IMR-90 (cell line): Measurements from ENCODE around the gene BAD. TPM values are rescaled to one million over a fixed set of nuclear protein-coding genes. Genes with fewer than 3 reads are reported as not detected.

ENCODE experiments used
- ATAC-seq: fragments of 200-7000 bp; cut with Tn5 transposase; 2 replicates; pipeline ENCODE4 v1.9.1; 2020; ENCODE audit warnings: low read depth, mild to moderate bottlenecking, moderate library complexity
- BruUV-seq: library from RNA; stranded (reverse); fragments of 400-500 nt; replicated peaks from 2 replicates; lab custom pipeline; 2021; lab: Mats Ljungman, UMichigan
- CTCF ChIA-PET: fragments of 300-600 bp; formaldehyde crosslinking; extraction: SDS; loops from one replicate; lab custom pipeline; 2021; ENCODE audit warnings: antibody characterized with exemption; lab: Yijun Ruan, JAX
- POLR2A ChIA-PET: fragments of 300-600 bp; sonication (Branson Sonifier 250); formaldehyde crosslinking; loops from one replicate; lab custom pipeline; 2022; ENCODE audit warnings: antibody characterized with exemption; ENCODE audit not compliant: unreplicated experiment; lab: Charles Lee
- DNase-seq: peaks from one replicate; pipeline ENCODE4 v3.0.0; 2013
- H2AFZ ChIP-seq: replicated peaks from 2 replicates; pipeline ENCODE3; 2013; ENCODE audit warnings: low read length, mild to moderate bottlenecking; ENCODE audit not compliant: poor library complexity
- H2AK5ac ChIP-seq: 2 replicates; pipeline ENCODE4 v1.6.1; 2013; ENCODE audit warnings: low read depth, low read length, inconsistent platforms
- H2AK9ac ChIP-seq: replicated peaks from 2 replicates; pipeline ENCODE3; 2013; ENCODE audit warnings: mild to moderate bottlenecking, low read depth, low read length, moderate library complexity; ENCODE audit not compliant: poor library complexity
- H2BK120ac ChIP-seq: 2 replicates; pipeline ENCODE4 v1.6.1; 2013; ENCODE audit warnings: low read depth, low read length, inconsistent platforms
- H2BK15ac ChIP-seq: 3 replicates; pipeline ENCODE4 v1.6.1; 2013; ENCODE audit warnings: low read depth, low read length, inconsistent platforms
- H2BK20ac ChIP-seq: 2 replicates; pipeline ENCODE4 v1.6.1; 2013; ENCODE audit warnings: low read depth, mild to moderate bottlenecking, inconsistent platforms, low read length, moderate library complexity
- H2BK5ac ChIP-seq: 2 replicates; pipeline ENCODE4 v1.6.1; 2013; ENCODE audit warnings: mild to moderate bottlenecking, low read depth, low read length, inconsistent platforms; ENCODE audit not compliant: poor library complexity, severe bottlenecking
- H3K14ac ChIP-seq: replicated peaks from 2 replicates; pipeline ENCODE4 v1.6.1; 2013; ENCODE audit warnings: low read depth, low read length, inconsistent platforms
- H3K18ac ChIP-seq: 2 replicates; pipeline ENCODE4 v1.6.1; 2013; ENCODE audit warnings: low read depth, low read length, control low read depth
- H3K23ac ChIP-seq: 2 replicates; pipeline ENCODE4 v1.6.1; 2013; ENCODE audit warnings: low read depth, low read length, inconsistent platforms
- H3K27ac ChIP-seq: 2 replicates; pipeline ENCODE4 v1.5.1; 2013; ENCODE audit warnings: mild to moderate bottlenecking, control low read depth, low read length; ENCODE audit not compliant: insufficient read depth
- H3K27me3 ChIP-seq: 2 replicates; pipeline ENCODE4 v1.6.1; 2013; ENCODE audit warnings: low read length; ENCODE audit not compliant: control insufficient read depth, insufficient read depth
- H3K36me3 ChIP-seq: 2 replicates; pipeline ENCODE4 v1.6.1; 2013; ENCODE audit warnings: low read length, mixed read lengths; ENCODE audit not compliant: control insufficient read depth, insufficient read depth
- H3K4ac ChIP-seq: 2 replicates; pipeline ENCODE4 v1.6.1; 2013; ENCODE audit warnings: low read depth, low read length, inconsistent platforms
- H3K4me1 ChIP-seq: 2 replicates; pipeline ENCODE4 v1.6.1; 2013; ENCODE audit warnings: low read length, mixed read lengths; ENCODE audit not compliant: control insufficient read depth, insufficient read depth
- H3K4me2 ChIP-seq: 2 replicates; pipeline ENCODE4 v1.6.1; 2013; ENCODE audit warnings: low read depth, mild to moderate bottlenecking, control low read depth, low read length, moderate library complexity
- H3K4me3 ChIP-seq: 2 replicates; pipeline ENCODE4 v1.5.1; 2013; ENCODE audit warnings: low read depth, mild to moderate bottlenecking, control low read depth, low read length, moderate library complexity; ENCODE audit not compliant: insufficient read depth
- H3K56ac ChIP-seq: 2 replicates; pipeline ENCODE4 v1.6.1; 2013; ENCODE audit warnings: low read length, inconsistent platforms; ENCODE audit not compliant: insufficient read depth; ENCODE audit errors: extremely low read depth
- H3K79me1 ChIP-seq, 2 experiments: 2 replicates each; pipeline ENCODE4 v1.6.1; 2013; ENCODE audit warnings: low read length in 2 of 2, inconsistent platforms in 1 of 2, low read depth in 1 of 2
- H3K9ac ChIP-seq: 2 replicates; pipeline ENCODE4 v1.6.1; 2013; ENCODE audit warnings: low read depth, low read length, control low read depth
- H3K9me1 ChIP-seq: 2 replicates; pipeline ENCODE4 v1.6.1; 2013; ENCODE audit warnings: low read length, inconsistent platforms; ENCODE audit not compliant: insufficient read depth
- H3K9me3 ChIP-seq: 2 replicates; pipeline ENCODE4 v1.6.1; 2013; ENCODE audit warnings: low read length; ENCODE audit not compliant: control insufficient read depth, insufficient read depth
- H4K20me1 ChIP-seq: 2 replicates; pipeline ENCODE4 v1.6.1; 2013; ENCODE audit warnings: low read length, inconsistent platforms; ENCODE audit not compliant: insufficient read depth
- H4K5ac ChIP-seq: 2 replicates; pipeline ENCODE4 v1.6.1; 2013; ENCODE audit warnings: mild to moderate bottlenecking, low read depth, low read length, control low read depth
- H4K8ac ChIP-seq, 2 experiments: 2 replicates each; pipeline ENCODE4 v1.6.1; 2013; ENCODE audit warnings: low read depth in 2 of 2, low read length in 2 of 2, control low read depth in 1 of 2, inconsistent platforms in 1 of 2
- H4K91ac ChIP-seq: 2 replicates; pipeline ENCODE4 v1.6.1; 2013; ENCODE audit warnings: low read depth, low read length, inconsistent platforms; ENCODE audit not compliant: insufficient read depth
- BHLHE40 ChIP-seq: fragments of 150-350 bp; IDR thresholded peaks from 2 replicates; pipeline ENCODE4 v1.6.1; 2016; ENCODE audit warnings: mild to moderate bottlenecking, low read depth, low read length
- CEBPB ChIP-seq: IDR thresholded peaks from 2 replicates; pipeline ENCODE4 v1.6.1; 2012; ENCODE audit warnings: low read depth, low read length, improper control_type of control experiment
- CHD1 ChIP-seq: IDR thresholded peaks from 2 replicates; pipeline ENCODE4 v1.6.1; 2012; ENCODE audit warnings: low read depth, low read length, improper control_type of control experiment
- CTCF ChIP-seq: conservative IDR thresholded peaks from 2 replicates; pipeline ENCODE4 v1.5.1; 2012; ENCODE audit warnings: mild to moderate bottlenecking, low read depth, low read length, improper control_type of control experiment
- ELK1 ChIP-seq: fragments of 150-350 bp; IDR thresholded peaks from 2 replicates; pipeline ENCODE4 v1.6.1; 2016; ENCODE audit warnings: low read depth, mild to moderate bottlenecking, low read length, moderate library complexity, borderline replicate concordance
- FOS ChIP-seq: fragments of 150-350 bp; IDR thresholded peaks from 2 replicates; pipeline ENCODE4 v1.6.1; 2016; ENCODE audit warnings: low read depth, low read length
- MAFK ChIP-seq: IDR thresholded peaks from 2 replicates; pipeline ENCODE4 v1.6.1; 2012; ENCODE audit warnings: low read depth, low read length, improper control_type of control experiment
- MAZ ChIP-seq: IDR thresholded peaks from 2 replicates; pipeline ENCODE4 v1.6.1; 2012; ENCODE audit warnings: low read depth, mild to moderate bottlenecking, low read length, improper control_type of control experiment, moderate library complexity, borderline replicate concordance
- MXI1 ChIP-seq: IDR thresholded peaks from 2 replicates; pipeline ENCODE4 v1.6.1; 2012; ENCODE audit warnings: low read depth, mild to moderate bottlenecking, low read length, moderate library complexity, borderline replicate concordance
- NFE2L2 ChIP-seq: fragments of 150-350 bp; IDR thresholded peaks from 2 replicates; pipeline ENCODE4 v1.6.1; 2016; ENCODE audit warnings: low read depth, mild to moderate bottlenecking, low read length
- POLR2A ChIP-seq: IDR thresholded peaks from 2 replicates; pipeline ENCODE4 v1.6.1; 2012; ENCODE audit warnings: mild to moderate bottlenecking, low read depth, low read length
- RAD21 ChIP-seq: IDR thresholded peaks from 2 replicates; pipeline ENCODE4 v1.6.1; 2012; ENCODE audit warnings: low read length, improper control_type of control experiment
- RCOR1 ChIP-seq: IDR thresholded peaks from 2 replicates; pipeline ENCODE4 v1.6.1; 2012; ENCODE audit warnings: mild to moderate bottlenecking, low read length, improper control_type of control experiment; ENCODE audit not compliant: insufficient replicate concordance
- RFX5 ChIP-seq: IDR thresholded peaks from 2 replicates; pipeline ENCODE4 v1.8.0; 2012; ENCODE audit warnings: low read depth, mild to moderate bottlenecking, low read length, moderate library complexity
- SMC3 ChIP-seq: fragments of 150-350 bp; IDR thresholded peaks from 2 replicates; pipeline ENCODE4 v1.6.1; 2016; ENCODE audit warnings: low read depth, mild to moderate bottlenecking, antibody characterized with exemption, low read length, moderate library complexity
- USF2 ChIP-seq: fragments of 150-350 bp; IDR thresholded peaks from 2 replicates; pipeline ENCODE4 v1.6.1; 2017; ENCODE audit warnings: mild to moderate bottlenecking, antibody characterized with exemption, low read length, low read depth
- WGBS, 2 experiments: methylation state at CpG; one replicate each; pipeline versions ENCODE4 v1.1.5 to v1.1.7; 2013; ENCODE audit warnings: missing lambda C conversion rate in 2 of 2; ENCODE audit not compliant: insufficient read length in 1 of 2; ENCODE audit errors: extremely low coverage in 2 of 2; 5-methylcytosine and 5-hydroxymethylcytosine counted together
- dilution Hi-C: fragments of 300-500 bp; cut with HindIII; formaldehyde crosslinking; loops from one replicate; pipeline ENCODE4 v1.14.3; 2018; ENCODE audit warnings: low sequenced_read_pairs; ENCODE audit not compliant: unreplicated experiment
- in situ Hi-C: fragments of 300-500 bp; cut with MboI; formaldehyde crosslinking; loops from 3 replicates; pipeline ENCODE4 v1.14.3; 2019; ENCODE audit warnings: low sequenced_read_pairs, inconsistent platforms, mixed read lengths
- intact Hi-C: fragments of 100-400 bp; cut with micrococcal nuclease; formaldehyde crosslinking; loops from 2 replicates; pipeline ENCODE4 v1.10.0; 2022
- polyA plus RNA-seq, 3 experiments: library from polyadenylated mRNA; depleted of rRNA; stranded (reverse); fragments of >200 nt; gene quantifications; 2 replicates each; pipeline ENCODE4 v1.2.3, GENCODE V29; 2012; ENCODE audit warnings: low replicate concordance in 1 of 3
- total RNA-seq: library from RNA; depleted of rRNA; stranded (reverse); fragments of >200 nt; gene quantifications from 2 replicates; pipeline ENCODE4 v1.2.3, GENCODE V29; 2012

The BAD gene
- total and polyA plus RNA-seq, 2 of the 4 experiments (the other 2 are of a cell fraction): 30.3 to 68.0 TPM

- no peak overlapping the region for H2BK120ac ChIP-seq
- no peak overlapping the region for H3K27ac ChIP-seq
- H3K56ac ChIP-seq: no peak overlapping the region
- 82% methylated on average over 4 of the region's 9 CpGs; no CpG with 5 or more reads in 1 of the 2 experiments for WGBS, 2 experiments
- no peak overlapping the region for H2BK15ac ChIP-seq
- no peak overlapping the region for H4K5ac ChIP-seq
- ChIA-PET POLR2A (no interaction called here), CTCF (no interaction called here)
- H2AFZ ChIP-seq: no peak overlapping the region
- no peak overlapping the region for H3K18ac ChIP-seq
- H2BK20ac ChIP-seq: no peak overlapping the region
- no peaks in the 10 kb centered on the region for H3K9me3 ChIP-seq
- in situ Hi-C loops (no loop called here), dilution Hi-C loops (no loop called here), intact Hi-C loops (no loop called here)
- no peaks in the 10 kb centered on the region; the same call in 1 of the 2 replicates for H4K20me1 ChIP-seq
- H3K27me3 ChIP-seq: no peaks in the 10 kb centered on the region
- ATAC-seq (no peak), DNase-seq (no peak)
- H4K91ac ChIP-seq: no peak overlapping the region
- H3K14ac ChIP-seq: no peak overlapping the region
- H3K36me3 ChIP-seq: peaks cover 5% of the 10 kb centered on the region
- no peak overlapping the region for H3K4me3 ChIP-seq
- H2BK5ac ChIP-seq: no peak overlapping the region
- H2AK9ac ChIP-seq: no peak overlapping the region
- no peak overlapping the region for H3K4me2 ChIP-seq
- no peak overlapping the region for H3K4ac ChIP-seq
- H3K9me1 ChIP-seq: peaks cover 24% of the 10 kb centered on the region
- H3K4me1 ChIP-seq: peaks cover 14% of the 10 kb centered on the region
- peaks cover 22 to 37% of the 10 kb centered on the region in 2 experiments; a peak in 3 of 4 replicates for H3K79me1 ChIP-seq
- H2AK5ac ChIP-seq: no peak overlapping the region
- no peak overlapping the region for H4K8ac ChIP-seq
- H3K9ac ChIP-seq: no peak overlapping the region
- no peak for TF ChIP-seq SMC3
- no peak for TF ChIP-seq CEBPB
- no peak for TF ChIP-seq NFE2L2
- TF ChIP-seq RFX5: no peak
- no peak for TF ChIP-seq ELK1
- TF ChIP-seq MAFK: no peak
- TF ChIP-seq CHD1: no peak
- no peak for TF ChIP-seq RCOR1
- no peak for TF ChIP-seq CTCF
- no peak for TF ChIP-seq RAD21
- no peak for TF ChIP-seq FOS
- TF ChIP-seq MAZ: no peak
- no peak for TF ChIP-seq USF2
- no peak for TF ChIP-seq MXI1
- no peak for TF ChIP-seq POLR2A
- no peak for TF ChIP-seq BHLHE40
- BruUV-seq: no TSS peak
- no peak overlapping the region for H3K23ac ChIP-seq
These were observed 61.8 kb downstream of the BAD start for GRCh38 chr11:64222651-64223000.
